Measurements from ENCODE around the gene ATP2B2.

- TF ChIP-seq CTCF (IDR thresholded peaks at IDR 0.05) (no peak), POLR2A (IDR thresholded peaks at IDR 0.05) (no peak), POLR2AphosphoS5 (IDR thresholded peaks at IDR 0.05) (no peak)
Observed at GRCh38 chr3:10322352-10322710, 183.1 kb downstream of the ATP2B2 start.
